Effector memory CD8-positive, alpha-beta T cell (primary cell): Measurements from ENCODE around the gene LRP1B.

Experiments
- ATAC-seq: fragments of 150-1000 bp; cut with Tn5 transposase; replicated peaks from 2 replicates; pipeline ENCODE4 v1.10.0; 2021; ENCODE audit warnings: mild to moderate bottlenecking, moderate library complexity
- DNase-seq, 3 experiments: peaks; one replicate each; pipeline ENCODE4 v3.0.0; 2021
- H3K27ac Mint-ChIP-seq, 2 donors: one replicate each; pipeline ENCODE4 v1.8.0; 2022; ENCODE audit warnings: mild to moderate bottlenecking in 2 of 2, mixed read lengths in 2 of 2, moderate library complexity in 2 of 2
- H3K27me3 Mint-ChIP-seq, 2 donors: one replicate each; pipeline ENCODE4 v1.8.0; 2022; ENCODE audit warnings: mixed read lengths in 2 of 2
- H3K36me3 Mint-ChIP-seq: one replicate; pipeline ENCODE4 v1.8.0; 2022; ENCODE audit warnings: mild to moderate bottlenecking, moderate library complexity, mixed read lengths; ENCODE audit not compliant: insufficient read depth
- H3K4me1 Mint-ChIP-seq, 2 donors: one replicate each; pipeline ENCODE4 v1.8.0; 2022; ENCODE audit warnings: low read depth in 2 of 2, mixed read lengths in 2 of 2
- H3K4me3 Mint-ChIP-seq, 2 donors: one replicate each; pipeline ENCODE4 v1.8.0; 2022; ENCODE audit warnings: mild to moderate bottlenecking in 2 of 2, mixed read lengths in 2 of 2, moderate library complexity in 2 of 2
- H3K9me3 Mint-ChIP-seq, 2 donors: one replicate each; pipeline ENCODE4 v1.8.0; 2022; ENCODE audit warnings: mixed read lengths in 2 of 2

The LRP1B gene

DNA sequence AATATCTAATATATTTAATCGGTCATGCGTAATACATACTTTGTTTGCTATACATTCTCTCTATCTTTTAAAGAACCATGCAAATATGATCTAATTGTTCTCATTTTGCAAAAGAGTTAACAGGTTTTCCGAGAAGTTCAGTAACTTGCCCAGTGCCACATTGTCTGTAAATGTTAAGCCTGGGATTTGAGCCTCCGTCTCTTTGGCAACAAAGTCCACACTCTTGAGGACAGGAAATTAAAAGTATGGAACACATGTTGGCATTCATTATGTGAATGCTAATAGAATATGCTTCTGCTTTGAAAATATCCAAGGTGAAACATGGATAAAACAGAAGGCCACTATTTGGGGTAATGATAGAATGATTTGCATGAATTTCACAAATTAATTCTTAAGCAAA lies 85.2 kb downstream of the LRP1B start:
- DNase-seq (no peak), ATAC-seq (no peak)
- Mint-ChIP-seq H3K27me3 (no peaks in the 10 kb centered on the region), H3K4me1 (no peaks in the 10 kb centered on the region), H3K36me3 (no peaks in the 10 kb centered on the region), H3K9me3 (peaks cover 0 to 2% of the 10 kb centered on the region in 2 donors), H3K27ac (no peak overlapping the region), H3K4me3 (no peak overlapping the region)

GRCh38 chr2:142044197-142044596 lies 86.6 kb downstream of the LRP1B start:
- no peak overlapping the region for H3K4me3 Mint-ChIP-seq
- no peaks in the 10 kb centered on the region for H3K27me3 Mint-ChIP-seq
- DNase-seq: no peak
- peaks cover 0 to 4% of the 10 kb centered on the region in 2 donors for H3K9me3 Mint-ChIP-seq
- no peaks in the 10 kb centered on the region for H3K36me3 Mint-ChIP-seq
- no peak overlapping the region for H3K27ac Mint-ChIP-seq
- H3K4me1 Mint-ChIP-seq: no peaks in the 10 kb centered on the region
- ATAC-seq: no peak

DNA sequence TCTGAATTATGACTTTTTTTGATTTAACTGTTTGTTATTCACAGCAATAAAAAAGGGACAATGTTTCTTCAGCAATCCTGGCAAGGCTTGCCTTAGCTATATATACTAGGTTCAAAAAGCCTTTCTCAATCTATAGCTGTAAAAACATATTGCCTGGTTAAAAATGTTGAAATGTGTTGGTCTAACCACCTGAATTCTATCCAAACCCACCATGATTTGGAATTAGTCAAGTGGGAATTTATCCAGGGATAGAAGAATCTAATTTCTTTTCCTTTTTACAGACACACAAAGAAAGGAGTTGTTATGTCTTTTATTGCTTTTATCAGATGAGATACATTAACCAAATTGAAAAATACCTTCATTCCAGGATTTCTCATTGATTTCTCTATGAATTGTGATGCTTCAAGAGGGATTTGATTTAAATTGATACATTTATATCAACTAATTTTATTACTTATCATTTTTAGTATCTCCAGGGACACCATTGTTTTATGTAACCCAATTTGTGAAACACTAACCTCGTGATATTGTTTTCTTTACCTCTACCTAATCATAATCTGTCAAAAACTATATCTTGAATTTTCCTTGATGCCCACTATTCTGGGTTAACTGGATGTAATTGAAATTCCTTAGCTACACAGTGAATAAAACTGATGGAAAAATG lies 88.1 kb downstream of the LRP1B start:
- Mint-ChIP-seq H3K4me1 (no peaks in the 10 kb centered on the region), H3K9me3 (peaks cover 0 to 4% of the 10 kb centered on the region in 2 donors), H3K4me3 (no peak overlapping the region), H3K27ac (no peak overlapping the region), H3K36me3 (no peaks in the 10 kb centered on the region), H3K27me3 (no peaks in the 10 kb centered on the region)
- no peak for ATAC-seq
- DNase-seq: no peak

DNA sequence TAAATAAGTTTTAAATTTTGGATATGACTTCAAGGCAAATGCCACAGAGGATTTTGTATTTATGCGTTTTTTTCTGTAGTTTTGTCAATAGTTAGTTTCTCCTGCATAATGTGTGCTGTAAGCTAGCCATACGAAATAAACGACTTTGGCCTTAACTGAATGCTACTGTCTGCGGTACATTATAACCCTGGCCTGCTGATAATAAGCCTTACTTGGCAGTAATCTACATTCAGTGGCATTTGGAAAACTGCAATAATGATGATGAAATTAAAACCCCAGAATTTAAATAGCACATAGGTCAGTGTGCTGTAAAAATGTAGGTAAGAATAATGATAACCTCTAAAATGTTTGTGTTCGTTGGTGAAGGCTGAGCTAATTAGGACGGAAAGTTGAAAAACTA lies 88.8 kb downstream of the LRP1B start:
- H3K9me3 Mint-ChIP-seq: peaks cover 0 to 4% of the 10 kb centered on the region in 2 donors
- no peak overlapping the region for H3K4me3 Mint-ChIP-seq
- H3K27ac Mint-ChIP-seq: no peak overlapping the region
- H3K27me3 Mint-ChIP-seq: no peaks in the 10 kb centered on the region
- DNase-seq: no peak
- no peaks in the 10 kb centered on the region for H3K4me1 Mint-ChIP-seq
- no peak for ATAC-seq
- H3K36me3 Mint-ChIP-seq: no peaks in the 10 kb centered on the region

DNA sequence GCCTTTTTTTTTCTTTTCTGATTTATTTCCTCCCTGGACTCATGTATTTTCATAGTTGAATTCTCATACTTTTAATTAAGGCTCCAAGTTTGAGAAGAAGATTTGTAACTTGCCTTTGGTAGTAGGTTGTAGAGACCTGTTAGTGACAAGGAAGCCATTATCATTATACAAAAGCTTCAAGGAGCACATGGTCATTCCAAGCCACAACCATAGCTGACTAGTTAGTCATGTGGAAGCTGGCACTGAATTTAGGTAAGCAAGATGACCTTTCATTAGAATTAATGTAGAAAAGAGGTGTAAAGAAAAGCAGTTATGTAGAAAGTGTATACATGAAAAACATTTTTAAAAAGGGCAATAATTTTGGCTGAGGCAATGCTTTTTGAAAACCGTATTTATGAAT lies 89.7 kb downstream of the LRP1B start:
- ATAC-seq: no peak

DNA sequence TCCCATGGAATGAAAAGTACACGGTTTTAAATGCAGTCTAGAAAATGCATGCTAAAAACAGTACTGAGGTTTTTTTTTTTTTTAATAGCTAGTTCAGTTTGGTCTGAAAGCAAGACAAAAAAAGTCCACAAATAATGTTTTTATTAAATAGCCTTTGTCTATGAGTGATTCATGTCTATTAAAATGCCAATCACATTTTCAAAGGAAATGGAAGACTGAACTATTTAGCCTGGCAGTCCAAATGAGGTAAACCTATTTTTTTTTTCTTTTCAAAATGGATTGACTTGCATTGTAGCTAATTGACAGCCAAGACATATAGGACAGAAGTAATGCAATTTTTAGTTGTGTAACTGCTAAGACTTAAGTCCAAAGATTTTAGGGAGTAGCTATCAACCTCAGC lies 90.3 kb downstream of the LRP1B start:
- Mint-ChIP-seq H3K4me1 (no peaks in the 10 kb centered on the region), H3K9me3 (peaks cover 0 to 4% of the 10 kb centered on the region in 2 donors), H3K4me3 (no peak overlapping the region), H3K27me3 (no peaks in the 10 kb centered on the region), H3K27ac (no peak overlapping the region), H3K36me3 (no peaks in the 10 kb centered on the region)
- no peak for DNase-seq
- ATAC-seq: no peak

More for the DNA sequence above, 89.7 kb downstream of the LRP1B start:
- DNase-seq: no peak
- Mint-ChIP-seq H3K27me3 (no peaks in the 10 kb centered on the region), H3K27ac (no peak overlapping the region), H3K36me3 (no peaks in the 10 kb centered on the region), H3K4me1 (no peaks in the 10 kb centered on the region), H3K9me3 (peaks cover 0 to 4% of the 10 kb centered on the region in 2 donors), H3K4me3 (no peak overlapping the region)

- DNase-seq (no peak), ATAC-seq (no peak)
- Mint-ChIP-seq H3K9me3 (peaks cover 0 to 4% of the 10 kb centered on the region in 2 donors), H3K36me3 (no peaks in the 10 kb centered on the region), H3K4me3 (no peak overlapping the region), H3K4me1 (no peaks in the 10 kb centered on the region), H3K27me3 (no peaks in the 10 kb centered on the region), H3K27ac (no peak overlapping the region)
These were observed 92.0 kb downstream of the LRP1B start for GRCh38 chr2:142038826-142039225.

GRCh38 chr2:142037744-142038143 lies 93.1 kb downstream of the LRP1B start:
- H3K27ac Mint-ChIP-seq: no peak overlapping the region
- H3K27me3 Mint-ChIP-seq: no peaks in the 10 kb centered on the region
- peaks cover 3 to 4% of the 10 kb centered on the region in 2 donors for H3K9me3 Mint-ChIP-seq
- no peaks in the 10 kb centered on the region for H3K4me1 Mint-ChIP-seq
- no peak overlapping the region for H3K4me3 Mint-ChIP-seq
- no peaks in the 10 kb centered on the region for H3K36me3 Mint-ChIP-seq
- ATAC-seq (no peak), DNase-seq (no peak)

- no peak for DNase-seq
These were observed 93.8 kb downstream of the LRP1B start for GRCh38 chr2:142037066-142037465.

DNA sequence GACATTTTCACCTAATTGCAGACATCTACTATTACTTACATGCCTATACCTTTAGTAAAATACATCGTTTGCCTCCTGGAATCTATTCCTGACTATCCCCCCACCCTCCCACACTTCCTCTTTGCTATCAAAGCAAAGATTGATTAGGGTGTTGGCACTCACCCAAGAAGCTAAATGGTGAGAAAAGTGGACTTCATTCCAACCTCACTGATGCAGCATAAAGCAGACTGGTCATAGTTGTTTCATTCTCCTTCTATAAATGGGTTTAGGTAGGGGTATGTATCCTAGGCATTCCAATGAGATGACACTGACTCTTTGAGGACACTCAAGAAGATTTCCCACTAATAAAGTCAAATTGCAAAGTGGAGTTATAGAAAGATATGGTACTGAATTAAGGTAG lies 97.4 kb downstream of the LRP1B start:
- ATAC-seq: no peak
- Mint-ChIP-seq H3K9me3 (peaks cover 10 to 16% of the 10 kb centered on the region in 2 donors), H3K27ac (no peak overlapping the region), H3K27me3 (no peaks in the 10 kb centered on the region), H3K4me3 (no peak overlapping the region), H3K36me3 (no peaks in the 10 kb centered on the region), H3K4me1 (no peaks in the 10 kb centered on the region)
- no peak for DNase-seq

More at GRCh38 chr2:142037066-142037465, 93.8 kb downstream of the LRP1B start:
- Mint-ChIP-seq H3K36me3 (no peaks in the 10 kb centered on the region), H3K4me3 (no peak overlapping the region), H3K4me1 (no peaks in the 10 kb centered on the region), H3K27ac (no peak overlapping the region), H3K9me3 (peaks cover 4 to 10% of the 10 kb centered on the region in 2 donors), H3K27me3 (no peaks in the 10 kb centered on the region)
- no peak for ATAC-seq

GRCh38 chr2:142031656-142032055 lies 99.2 kb downstream of the LRP1B start:
- peaks cover 3% of the 10 kb centered on the region for H3K36me3 Mint-ChIP-seq
- ATAC-seq: no peak
- H3K27ac Mint-ChIP-seq: no peak overlapping the region
- H3K4me1 Mint-ChIP-seq: no peaks in the 10 kb centered on the region
- H3K9me3 Mint-ChIP-seq: peaks cover 8 to 16% of the 10 kb centered on the region in 2 donors
- no peaks in the 10 kb centered on the region for H3K27me3 Mint-ChIP-seq
- DNase-seq: no peak
- no peak overlapping the region for H3K4me3 Mint-ChIP-seq

DNA sequence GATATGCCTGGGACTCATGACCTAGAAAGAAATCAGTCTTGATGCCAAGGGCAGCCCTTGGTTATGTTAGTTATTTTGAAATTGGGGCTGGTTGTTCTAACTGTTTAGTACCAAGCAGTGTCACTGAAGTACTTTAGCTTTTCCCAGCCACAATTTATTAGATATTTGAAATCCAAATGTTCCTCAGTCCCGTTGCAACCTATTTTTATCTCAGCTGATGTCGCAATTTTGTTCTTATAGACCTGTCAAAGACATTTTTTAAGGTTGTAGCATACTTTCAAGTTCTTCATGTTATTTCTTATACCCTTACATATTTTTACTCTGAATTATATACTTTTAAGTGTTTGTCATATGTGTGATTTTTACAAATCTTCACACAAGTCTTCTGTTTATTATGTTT lies 100.1 kb downstream of the LRP1B start:
- peaks cover 3% of the 10 kb centered on the region for H3K36me3 Mint-ChIP-seq
- no peaks in the 10 kb centered on the region for H3K27me3 Mint-ChIP-seq
- no peak overlapping the region for H3K4me3 Mint-ChIP-seq
- ATAC-seq: no peak
- H3K4me1 Mint-ChIP-seq: no peaks in the 10 kb centered on the region
- peaks cover 8 to 16% of the 10 kb centered on the region in 2 donors for H3K9me3 Mint-ChIP-seq
- no peak for DNase-seq
- H3K27ac Mint-ChIP-seq: no peak overlapping the region

GRCh38 chr2:142029974-142030373 lies 100.8 kb downstream of the LRP1B start:
- H3K4me1 Mint-ChIP-seq: no peaks in the 10 kb centered on the region
- H3K27ac Mint-ChIP-seq: no peak overlapping the region
- H3K36me3 Mint-ChIP-seq: peaks cover 3% of the 10 kb centered on the region
- H3K4me3 Mint-ChIP-seq: no peak overlapping the region
- no peaks in the 10 kb centered on the region for H3K27me3 Mint-ChIP-seq
- peaks cover 10 to 16% of the 10 kb centered on the region in 2 donors for H3K9me3 Mint-ChIP-seq
- ATAC-seq: no peak
- DNase-seq: no peak

DNA sequence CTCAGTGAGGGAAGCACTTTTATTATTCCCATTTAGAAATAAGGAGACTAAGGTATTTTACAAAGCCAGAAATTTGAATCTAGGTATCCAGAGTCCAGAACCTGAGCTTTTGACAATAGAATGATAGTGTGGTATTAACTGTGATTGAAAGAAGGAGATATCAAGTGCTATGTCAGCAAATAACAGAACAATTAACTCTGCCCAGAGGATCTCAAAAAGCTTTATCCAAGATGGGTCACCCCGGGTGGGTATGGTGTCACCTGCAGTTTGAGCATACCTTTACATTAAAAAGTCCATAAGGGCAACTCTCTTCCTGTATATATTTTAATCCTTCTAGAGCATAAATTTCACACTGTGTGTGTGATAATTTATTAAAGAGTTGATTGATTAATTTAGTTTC lies 105.4 kb downstream of the LRP1B start:
- peaks cover 3% of the 10 kb centered on the region for H3K36me3 Mint-ChIP-seq
- no peak overlapping the region for H3K4me3 Mint-ChIP-seq
- H3K9me3 Mint-ChIP-seq: peaks cover 0 to 15% of the 10 kb centered on the region in 2 donors
- H3K27me3 Mint-ChIP-seq: no peaks in the 10 kb centered on the region
- no peak for DNase-seq
- H3K4me1 Mint-ChIP-seq: no peaks in the 10 kb centered on the region
- no peak overlapping the region for H3K27ac Mint-ChIP-seq
- no peak for ATAC-seq
